K562 (cell line): ENCODE measurements around the gene INS. TPM values are rescaled to one million over a fixed set of nuclear protein-coding genes. Genes with fewer than 3 reads are reported as not detected.

Experiments used
- ATAC-seq: fragments of 200-7000 bp; cut with Tn5 transposase; 3 replicates; pipeline ENCODE4 v1.9.1; 2020; ENCODE audit warnings: moderate library complexity
- BruUV-seq: library from RNA; stranded (reverse); fragments of 400-500 nt; replicated peaks from 2 replicates; lab custom pipeline; 2021; lab: Mats Ljungman, UMichigan
- CTCF ChIA-PET: fragments of 300-600 bp; formaldehyde crosslinking; extraction: SDS; loops from one replicate; lab custom pipeline; 2021; ENCODE audit warnings: low intra/inter-chr PET ratio; lab: Yijun Ruan, JAX
- POLR2A ChIA-PET: fragments of 300-600, 350-650 bp; sonication (Branson Sonifier 250); formaldehyde crosslinking; extraction: SDS; loops from one replicate; lab custom pipeline; 2021; ENCODE audit warnings: antibody characterized with exemption, inconsistent platforms; lab: Yijun Ruan, JAX
- DNase-seq, 4 experiments: peaks; one replicate each; pipeline versions ENCODE4 v3.0.0 to v3.0.0-alpha.2; 2011 to 2018; ENCODE audit warnings: low spot score in 3 of 4, mixed read lengths in 3 of 4; ENCODE audit errors: extremely low read depth in 1 of 4
- FAIRE-seq: peaks from 2 replicates; lab custom pipeline; 2011; peaks lifted over from hg19 to GRCh38; lab: Jason Lieb, UNC
- H2AFZ ChIP-seq: 2 replicates; pipeline ENCODE4 v1.6.0; 2011; ENCODE audit warnings: low read depth, low read length, control low read depth, inconsistent platforms
- H3K27ac ChIP-seq: fragments of 200-600 bp; 3 replicates; pipeline ENCODE4 v1.8.0; 2011; ENCODE audit warnings: low read depth, mild to moderate bottlenecking, control low read depth, inconsistent platforms, low read length, moderate library complexity, mixed read lengths; ENCODE audit errors: extremely low read depth
- H3K27me3 ChIP-seq, 2 experiments: fragments of 300-600 bp in 1 of 2; 2 replicates in 1 of 2; 3 replicates in 1 of 2; pipeline versions ENCODE4 v1.6.0 to v1.8.0; 2011; ENCODE audit warnings: inconsistent platforms in 2 of 2, low read length in 2 of 2, mild to moderate bottlenecking in 1 of 2, mixed read lengths in 1 of 2, moderate library complexity in 1 of 2; ENCODE audit not compliant: control insufficient read depth in 2 of 2, insufficient read depth in 2 of 2
- H3K36me3 ChIP-seq: fragments of 300-600 bp; 3 replicates; pipeline ENCODE4 v1.8.0; 2011; ENCODE audit warnings: mild to moderate bottlenecking, low read length, inconsistent platforms; ENCODE audit not compliant: control insufficient read depth, insufficient read depth
- H3K4me1 ChIP-seq, 2 experiments: fragments of 200-600 bp in 1 of 2; replicated peaks in 1 of 2; 2 replicates in 1 of 2; 3 replicates in 1 of 2; pipeline versions ENCODE4 v1.5.1 to v1.8.0; 2011; ENCODE audit warnings: inconsistent platforms in 2 of 2, low read length in 2 of 2, mild to moderate bottlenecking in 1 of 2, mixed read lengths in 1 of 2, moderate library complexity in 1 of 2; ENCODE audit not compliant: control insufficient read depth in 2 of 2, insufficient read depth in 2 of 2
- H3K4me2 ChIP-seq: 2 replicates; pipeline ENCODE4 v1.6.1; 2011; ENCODE audit warnings: low read length, control low read depth, inconsistent platforms, mixed read lengths; ENCODE audit not compliant: insufficient read depth
- H3K4me3 ChIP-seq: fragments of 200-600 bp; sonication (generic), shearing (Covaris generic); 2 replicates; pipeline ENCODE4 v1.5.1; 2016; ENCODE audit warnings: control low read depth, inconsistent platforms
- H3K79me2 ChIP-seq: fragments of 200-600 bp; 3 replicates; pipeline ENCODE4 v1.8.0; 2011; ENCODE audit warnings: low read length, inconsistent platforms; ENCODE audit not compliant: control insufficient read depth, insufficient read depth
- H3K9ac ChIP-seq, 2 experiments: 2 replicates each; pipeline versions ENCODE4 v1.6.0 to v1.6.1; 2011; ENCODE audit warnings: low read depth in 2 of 2, low read length in 2 of 2, control low read depth in 1 of 2, inconsistent platforms in 1 of 2, mild to moderate bottlenecking in 1 of 2, mixed read lengths in 1 of 2; ENCODE audit not compliant: insufficient read depth in 1 of 2
- H3K9me1 ChIP-seq: one replicate; pipeline ENCODE4 v1.6.0; 2011; ENCODE audit warnings: inconsistent platforms, mild to moderate bottlenecking, low read length, moderate library complexity; ENCODE audit not compliant: control insufficient read depth, insufficient read depth
- H3K9me3 ChIP-seq: replicated peaks from 2 replicates; pipeline ENCODE4 v1.5.1; 2011; ENCODE audit warnings: low read depth, low read length, inconsistent platforms; ENCODE audit not compliant: control insufficient read depth, insufficient read depth
- H4K20me1 ChIP-seq: replicated peaks from 2 replicates; pipeline ENCODE4 v1.6.1; 2011; ENCODE audit warnings: low read length, inconsistent platforms, mixed read lengths; ENCODE audit not compliant: control insufficient read depth, insufficient read depth
- FUS ChIP-seq: fragments of 200-400 bp; formaldehyde crosslinking; optimal IDR thresholded peaks from 2 replicates; pipeline ENCODE3; 2017; ENCODE audit warnings: low read depth, low read length
- HLTF ChIP-seq: fragments of 450-650 bp; IDR thresholded peaks from 2 replicates; pipeline ENCODE4 v1.6.1; 2016
- HMBOX1 ChIP-seq: sonication (generic); IDR thresholded peaks from 2 replicates; pipeline ENCODE4 v1.6.1; 2016
- KDM5B ChIP-seq: fragments of 200-600 bp; sonication (generic); IDR thresholded peaks from 2 replicates; pipeline ENCODE4 v1.6.1; 2012; ENCODE audit warnings: low read depth, mild to moderate bottlenecking, moderate library complexity, low read length, control low read depth, inconsistent platforms; ENCODE audit not compliant: insufficient replicate concordance
- NCOA4 ChIP-seq: fragments of 450-650 bp; IDR thresholded peaks from 2 replicates; pipeline ENCODE4 v1.6.1; 2018; ENCODE audit warnings: mild to moderate bottlenecking; ENCODE audit not compliant: partially characterized antibody
- PHF21A ChIP-seq: fragments of 450-650 bp; IDR thresholded peaks from 2 replicates; pipeline ENCODE4 v1.6.1; 2017; ENCODE audit warnings: low read depth, borderline replicate concordance
- SETDB1 ChIP-seq: IDR thresholded peaks from one replicate; pipeline ENCODE4 v1.6.1; 2012; ENCODE audit warnings: low read length, control low read depth, inconsistent platforms
- ZBTB7A ChIP-seq: IDR thresholded peaks from 2 replicates; pipeline ENCODE4 v1.6.1; 2011; ENCODE audit warnings: low read depth, mild to moderate bottlenecking, low read length, moderate library complexity, borderline replicate concordance; ENCODE audit not compliant: control insufficient read depth
- WGBS: fragments of 100-300 bp; shearing (Covaris generic); methylation state at CpG from one replicate; pipeline ENCODE4 v1.1.6; 2016; ENCODE audit warnings: low coverage, mixed read lengths; ENCODE audit not compliant: insufficient coverage; ENCODE audit errors: missing lambda C conversion rate; 5-methylcytosine and 5-hydroxymethylcytosine counted together
- in situ Hi-C: fragments of 300-500 bp; cut with MboI; formaldehyde crosslinking; loops from 4 replicates; pipeline ENCODE4 v1.15.0; 2018; ENCODE audit warnings: inconsistent platforms, mixed read lengths
- intact Hi-C: fragments of 100-400 bp; cut with micrococcal nuclease; formaldehyde crosslinking; loops from 2 replicates; pipeline ENCODE4 v1.14.2; 2022
- polyA plus RNA-seq, 8 experiments: library from polyadenylated mRNA; depleted of rRNA in 4 of 8; stranded (reverse) in 5 of 8; unstranded in 3 of 8; fragments of >200 nt; fragmentation: Nextera tagmentation in 2 of 8; fragmentation: Illumina TruSeq in 1 of 8; extraction: Ambion mirVana in 2 of 8; extraction: Trizol in 1 of 8; gene quantifications; 2 replicates each; pipeline versions ENCODE4 v1.2.1 to v1.2.3, GENCODE V29; 2011 to 2014; ENCODE audit warnings: inconsistent platforms in 1 of 8, missing spikeins in 1 of 8
- total RNA-seq, 7 experiments: library from RNA; depleted of rRNA in 6 of 7; stranded (reverse); fragments of >200 nt in 6 of 7; fragmentation: Illumina TruSeq in 2 of 7; extraction: Trizol in 2 of 7; gene quantifications; 2 replicates each; pipeline versions ENCODE4 v1.2.1 to v1.2.3, GENCODE V29; 2011 to 2021; ENCODE audit warnings: low replicate concordance in 1 of 7
- TF ChIP-seq, protein P1 (sequence below), 2 experiments: fragments of 200-800 bp in 1 of 2; sonication (Bioruptor generic) in 1 of 2; sonication (generic) in 1 of 2; formaldehyde crosslinking in 1 of 2; IDR thresholded peaks in 1 of 2; conservative IDR thresholded peaks in 1 of 2; 2 replicates each; pipeline versions ENCODE4 v1.5.0 to v1.6.1; 2016 to 2020; ENCODE audit warnings: missing compliant biosample characterization in 1 of 2, missing genetic modification characterization in 1 of 2, missing genetic modification reagents in 1 of 2

Gene INS
- total and polyA plus RNA-seq, 9 of the 15 experiments (the other 6 are each of a cell fraction or from before 2014, with no cell fraction given): not detected

DNA sequence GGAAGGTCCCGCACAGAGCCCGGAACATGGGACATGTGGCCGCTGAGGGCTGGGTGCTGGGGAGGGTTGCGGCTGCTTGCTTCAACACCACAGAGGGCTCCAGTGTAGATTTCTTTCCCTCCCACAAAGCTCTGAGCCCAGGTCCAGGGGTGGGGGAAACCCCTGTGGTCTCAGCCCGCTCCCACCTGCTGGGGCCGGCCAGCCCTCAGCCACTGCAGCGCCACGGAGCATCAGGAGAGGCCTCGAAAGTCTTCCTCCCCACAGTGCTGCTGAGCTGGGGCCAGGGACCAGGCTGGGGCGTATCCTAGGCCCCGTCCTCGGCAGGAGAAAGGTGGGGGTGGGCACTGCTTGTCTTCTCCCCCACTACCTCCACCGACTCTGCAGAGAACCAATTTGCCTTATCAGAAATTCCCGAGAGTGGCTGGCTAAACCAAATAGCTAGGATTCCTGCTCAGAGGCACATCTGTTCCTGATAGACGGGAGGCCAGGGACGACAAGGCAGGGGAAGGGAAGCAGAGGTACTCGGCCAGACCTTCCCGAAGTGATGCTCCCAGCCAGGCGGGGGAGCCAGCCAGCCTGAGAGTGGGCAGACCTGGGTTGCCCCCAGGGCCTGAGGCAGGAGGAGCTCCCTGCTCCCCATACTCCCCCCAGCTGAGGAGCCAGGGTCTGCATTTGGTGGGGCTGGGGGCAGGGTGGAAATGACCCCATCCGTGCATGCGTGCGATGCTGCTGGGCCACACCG is 40.5 kb downstream of the INS start (continued):
- TF ChIP-seq, protein P1, sequence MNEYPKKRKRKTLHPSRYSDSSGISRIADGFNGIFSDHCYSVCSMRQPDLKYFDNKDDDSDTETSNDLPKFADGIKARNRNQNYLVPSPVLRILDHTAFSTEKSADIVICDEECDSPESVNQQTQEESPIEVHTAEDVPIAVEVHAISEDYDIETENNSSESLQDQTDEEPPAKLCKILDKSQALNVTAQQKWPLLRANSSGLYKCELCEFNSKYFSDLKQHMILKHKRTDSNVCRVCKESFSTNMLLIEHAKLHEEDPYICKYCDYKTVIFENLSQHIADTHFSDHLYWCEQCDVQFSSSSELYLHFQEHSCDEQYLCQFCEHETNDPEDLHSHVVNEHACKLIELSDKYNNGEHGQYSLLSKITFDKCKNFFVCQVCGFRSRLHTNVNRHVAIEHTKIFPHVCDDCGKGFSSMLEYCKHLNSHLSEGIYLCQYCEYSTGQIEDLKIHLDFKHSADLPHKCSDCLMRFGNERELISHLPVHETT (CRISPR knock-in tag; conservative IDR thresholded peaks at IDR 0.05 in 1 of 2, IDR thresholded peaks at IDR 0.05 in 1 of 2): no peak
- TF ChIP-seq HMBOX1: no peak
- TF ChIP-seq, all 486 proteins: peak for 0

DNA sequence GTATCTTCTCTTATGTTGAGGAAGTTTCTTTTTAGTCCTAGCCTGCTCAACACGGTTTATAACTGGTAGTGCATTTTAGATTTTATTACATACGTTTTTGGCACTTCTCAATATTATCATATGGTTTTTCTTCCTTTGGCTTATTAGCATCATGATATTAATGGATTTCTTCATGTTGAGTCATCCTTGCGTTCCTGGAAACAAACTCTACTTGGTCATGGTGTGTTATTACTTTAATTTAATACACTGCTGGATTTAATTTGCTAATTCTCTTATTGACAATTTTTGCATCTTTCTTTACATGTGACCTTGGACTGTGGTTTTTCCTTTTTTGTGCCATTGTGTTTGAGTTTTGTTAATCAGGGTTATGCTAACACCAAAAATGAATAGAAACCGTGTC is 42.3 kb downstream of the INS start:
- H3K36me3 ChIP-seq: no peaks in the 10 kb centered on the region
- intact Hi-C loops: no loop called here
- DNase-seq (no peak), ATAC-seq (no peak), FAIRE-seq (no peak)
- 1% methylated on average over 4 of the region's 4 CpGs for WGBS
- H3K27ac ChIP-seq: no peak overlapping the region
- ChIA-PET CTCF (no interaction called here), POLR2A (no interaction called here)
- peaks cover 0 to 31% of the 10 kb centered on the region in 2 experiments; a peak in 4 of 5 replicates for H3K27me3 ChIP-seq
- in situ Hi-C loops: no loop called here
- no peak for TF ChIP-seq SETDB1
- TF ChIP-seq PHF21A: no peak
- TF ChIP-seq HLTF: no peak
- no peak for TF ChIP-seq NCOA4
- TF ChIP-seq KDM5B: no peak
- TF ChIP-seq FUS: no peak
- no peak for TF ChIP-seq ZBTB7A
- no TSS peak for BruUV-seq
- no peaks in the 10 kb centered on the region for H4K20me1 ChIP-seq
- H3K9me3 ChIP-seq: no peaks in the 10 kb centered on the region
- H3K9me1 ChIP-seq: no peaks in the 10 kb centered on the region
- no peak overlapping the region for H3K4me2 ChIP-seq
- no peaks in the 10 kb centered on the region for H3K4me1 ChIP-seq
- H3K4me3 ChIP-seq: no peak overlapping the region
- H3K9ac ChIP-seq: no peak overlapping the region
- H2AFZ ChIP-seq: no peak overlapping the region
- H3K79me2 ChIP-seq: no peaks in the 10 kb centered on the region
